GM18505 (cell line): ENCODE measurements around the gene PPP1R13B.
"Not testable (repeated sequence)": the region's sequence is repeated elsewhere in the genome, so short reads cannot be mapped to it uniquely, and the experiment has no call there.

ENCODE experiments used
- ATAC-seq: cut with Tn5 transposase; IDR thresholded peaks from one replicate; pipeline ENCODE4 v1.9.1; 2021; ENCODE audit not compliant: unreplicated experiment
- POLR2A ChIP-seq: IDR thresholded peaks from 4 replicates; pipeline ENCODE4 v1.6.1; 2011; ENCODE audit warnings: borderline replicate concordance; ENCODE audit not compliant: insufficient read depth, insufficient read length; ENCODE audit errors: extremely low read depth

PPP1R13B gene

GRCh38 chr14:103845327-103845726 lies 2.0 kb downstream of the PPP1R13B start:
- no peak for ATAC-seq
- TF ChIP-seq POLR2A = no peak

- not testable (repeated sequence) for ATAC-seq
Measured at GRCh38 chr14:103841265-103841664, 6.1 kb downstream of the PPP1R13B start.

DNA sequence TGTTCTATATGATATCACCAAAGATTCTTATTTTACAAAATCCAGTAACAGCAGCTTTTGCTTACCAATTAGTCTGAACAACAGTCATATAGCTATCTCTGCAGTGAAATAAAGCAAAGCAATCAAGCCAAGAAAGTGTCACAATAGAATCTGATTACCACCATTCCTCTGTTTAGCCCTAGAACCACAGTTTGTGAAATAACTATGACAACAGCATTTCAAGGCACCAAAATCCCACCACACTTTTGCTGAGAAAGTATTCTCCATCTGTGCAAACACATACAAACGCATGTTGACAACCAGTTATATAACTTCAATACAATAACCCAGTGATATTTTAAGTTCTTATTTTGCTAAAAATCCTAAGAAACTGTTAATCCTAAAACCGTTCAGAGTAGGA lies 7.4 kb downstream of the PPP1R13B start:
- TF ChIP-seq POLR2A = no peak
- no peak for ATAC-seq

DNA sequence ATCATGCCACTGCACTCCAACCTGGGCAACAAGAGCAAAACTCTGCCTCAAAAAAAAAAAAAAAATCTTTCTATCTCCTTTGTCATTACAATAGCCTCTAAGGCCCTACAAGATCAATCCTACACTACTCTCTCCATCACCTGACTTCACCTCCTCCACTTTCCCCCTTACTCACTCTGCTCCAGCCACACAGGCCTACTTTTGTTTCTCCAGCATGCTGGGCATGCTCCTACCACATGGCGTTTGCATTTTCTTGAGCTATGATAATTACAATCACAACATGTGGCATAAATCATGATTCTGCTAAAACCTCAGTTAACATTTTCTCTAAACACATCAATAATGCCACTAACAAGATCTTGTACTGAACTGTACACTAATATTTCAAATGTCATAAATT lies 7.8 kb downstream of the PPP1R13B start:
- TF ChIP-seq POLR2A = no peak
- ATAC-seq = no peak

GRCh38 chr14:103838117-103838516 lies 9.3 kb downstream of the PPP1R13B start:
- ATAC-seq = no peak

DNA sequence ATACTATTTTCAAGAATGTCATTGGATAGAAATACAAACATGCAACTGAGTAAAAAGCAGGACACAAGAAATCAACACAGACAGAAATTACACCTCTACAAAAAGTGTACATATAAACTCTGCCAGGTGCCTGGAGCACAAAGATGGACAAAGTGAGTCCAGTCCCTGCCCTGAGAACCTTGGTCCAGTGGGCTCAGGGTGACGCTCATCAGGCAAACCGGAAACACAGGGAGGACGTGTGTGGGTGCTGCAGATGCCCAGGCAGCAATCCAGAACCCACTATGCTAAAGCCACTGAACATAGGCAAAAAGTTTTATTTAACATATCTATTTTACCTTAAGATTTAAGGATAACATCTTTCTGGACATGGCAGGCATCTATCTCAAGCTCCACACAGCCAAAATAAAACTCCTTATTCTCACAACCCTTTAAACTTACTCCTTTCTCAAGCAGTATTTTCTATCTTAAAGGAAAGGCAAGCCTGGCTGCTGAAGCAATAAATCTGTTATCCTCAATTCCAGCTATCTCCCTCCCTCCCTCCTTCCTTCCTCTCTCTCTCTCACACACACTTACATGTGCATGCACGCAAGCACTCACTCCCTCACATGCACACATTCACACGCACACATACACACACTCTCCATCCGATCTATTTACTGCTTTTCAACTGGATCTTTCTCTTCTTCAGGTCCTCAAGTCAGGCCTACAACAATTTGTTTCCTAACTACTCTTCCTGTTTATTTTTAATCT lies 10.2 kb downstream of the PPP1R13B start:
- ATAC-seq = no peak
- no peak for TF ChIP-seq POLR2A

More at GRCh38 chr14:103838117-103838516, 9.3 kb downstream of the PPP1R13B start:
- no peak for TF ChIP-seq POLR2A

DNA sequence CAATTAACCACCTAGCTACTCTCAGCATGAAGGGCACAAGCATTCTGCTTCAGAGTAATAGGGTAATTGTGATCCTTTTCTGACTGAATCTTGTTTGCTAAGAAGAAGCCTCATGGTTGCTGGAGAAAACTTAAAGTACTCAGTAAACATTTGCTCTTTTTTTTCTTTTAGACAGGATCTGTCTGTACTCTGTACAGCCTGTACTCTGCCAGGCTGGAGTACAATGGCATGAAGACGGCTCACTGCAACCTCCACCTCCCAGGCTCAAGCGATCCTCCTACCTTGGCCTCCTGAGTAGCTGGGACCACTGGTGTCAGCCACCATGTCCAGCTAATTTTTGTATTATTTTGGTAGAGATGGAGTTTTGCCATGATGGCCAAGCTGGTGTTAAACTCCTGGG lies 12.4 kb downstream of the PPP1R13B start:
- TF ChIP-seq POLR2A = no peak
- ATAC-seq = no peak

DNA sequence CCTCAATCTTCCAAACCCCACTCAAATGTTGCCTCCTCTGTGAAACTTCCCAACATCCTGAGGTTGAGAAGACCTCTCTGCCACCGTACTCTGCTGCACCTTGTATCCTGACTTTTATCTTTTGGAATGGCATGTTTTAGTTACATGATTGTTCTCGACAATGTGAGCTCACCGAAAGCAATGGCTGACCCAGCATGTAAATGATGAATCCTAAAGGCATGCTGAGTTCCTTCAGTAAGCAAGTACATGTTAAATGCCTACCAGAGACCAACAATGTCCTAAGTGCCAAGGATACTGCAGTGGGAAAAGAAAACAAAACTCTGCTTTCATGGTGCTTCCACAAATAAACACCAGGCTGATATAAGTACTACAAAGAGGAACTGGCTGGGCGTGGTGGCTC lies 13.7 kb downstream of the PPP1R13B start:
- TF ChIP-seq POLR2A = no peak
- no peak for ATAC-seq

GRCh38 chr14:103832046-103832445 lies 15.3 kb downstream of the PPP1R13B start:
- no peak for ATAC-seq
- no peak for TF ChIP-seq POLR2A

DNA sequence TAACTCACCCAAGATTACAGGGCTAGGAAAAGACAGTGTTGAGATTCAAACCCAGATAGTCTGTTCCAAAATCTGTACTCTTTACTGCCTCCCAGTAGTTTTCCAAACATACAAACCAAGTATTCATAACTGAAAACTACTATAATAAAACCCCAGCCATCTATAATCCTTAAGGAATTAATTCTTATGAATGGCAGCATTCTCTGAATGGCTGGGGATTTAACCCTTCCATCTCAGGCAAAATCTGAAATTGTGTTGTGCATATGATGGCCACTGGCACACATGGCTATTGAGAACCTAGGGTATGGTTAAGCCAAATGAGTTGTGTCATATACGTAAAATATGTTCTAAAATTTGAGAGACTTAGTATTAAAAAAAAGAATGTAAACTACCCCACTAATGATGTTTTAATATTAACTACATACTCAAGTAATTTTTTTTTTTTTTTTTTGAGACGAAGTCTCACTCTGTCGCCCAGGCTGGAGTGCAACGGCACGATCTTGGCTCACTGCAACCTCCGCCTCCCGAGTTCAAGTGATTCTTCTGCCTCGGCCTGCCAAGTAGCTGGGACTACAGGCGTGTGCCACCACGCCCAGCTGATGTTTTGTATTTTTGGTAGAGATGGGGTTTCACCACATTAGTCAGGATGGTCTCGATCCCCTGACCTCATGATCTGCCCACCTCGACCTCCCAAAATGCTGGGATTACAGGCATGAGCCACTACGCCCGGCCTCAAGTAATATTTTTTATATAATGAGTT lies 16.7 kb downstream of the PPP1R13B start:
- no peak for TF ChIP-seq POLR2A
- ATAC-seq = no peak

GRCh38 chr14:103828315-103828967 lies 18.9 kb downstream of the PPP1R13B start:
- no peak for ATAC-seq
- no peak for TF ChIP-seq POLR2A

- ATAC-seq = no peak
- TF ChIP-seq POLR2A = no peak
Measured at GRCh38 chr14:103825101-103825500, 22.3 kb downstream of the PPP1R13B start.

- no peak for TF ChIP-seq POLR2A
- ATAC-seq = no peak
Measured at GRCh38 chr14:103820908-103821307, 26.5 kb downstream of the PPP1R13B start.

DNA sequence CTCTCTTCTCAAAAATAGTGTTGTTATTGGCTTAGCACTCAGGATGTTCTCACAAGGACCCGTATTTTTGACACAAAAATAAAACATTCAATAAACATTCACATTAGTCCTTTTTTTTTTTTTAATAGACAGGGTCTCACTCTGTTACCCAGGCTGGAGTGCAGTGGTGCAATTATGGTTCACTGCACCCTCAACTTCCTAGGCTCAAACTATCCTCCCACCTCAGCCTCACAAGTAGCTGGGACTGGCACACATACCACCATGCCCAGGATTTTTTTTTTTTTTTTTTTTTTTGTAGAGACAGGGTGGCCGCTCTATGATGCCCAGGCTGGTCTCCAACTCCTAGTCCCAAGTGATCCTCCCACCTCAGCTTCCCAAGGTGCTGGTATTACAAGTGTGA lies 27.0 kb downstream of the PPP1R13B start:
- TF ChIP-seq POLR2A = no peak
- no peak for ATAC-seq

GRCh38 chr14:103819503-103820307 lies 27.7 kb downstream of the PPP1R13B start:
- no peak for ATAC-seq

More at GRCh38 chr14:103819503-103820307, 27.7 kb downstream of the PPP1R13B start:
- TF ChIP-seq POLR2A = no peak
